HG03565 (cell line): ENCODE data around the gene PLAC9.

Experiments used
- ATAC-seq: cut with Tn5 transposase; IDR thresholded peaks from one replicate; pipeline ENCODE4 v1.9.1; 2021; ENCODE audit warnings: mild to moderate bottlenecking, moderate library complexity; ENCODE audit not compliant: unreplicated experiment

The PLAC9 gene

DNA sequence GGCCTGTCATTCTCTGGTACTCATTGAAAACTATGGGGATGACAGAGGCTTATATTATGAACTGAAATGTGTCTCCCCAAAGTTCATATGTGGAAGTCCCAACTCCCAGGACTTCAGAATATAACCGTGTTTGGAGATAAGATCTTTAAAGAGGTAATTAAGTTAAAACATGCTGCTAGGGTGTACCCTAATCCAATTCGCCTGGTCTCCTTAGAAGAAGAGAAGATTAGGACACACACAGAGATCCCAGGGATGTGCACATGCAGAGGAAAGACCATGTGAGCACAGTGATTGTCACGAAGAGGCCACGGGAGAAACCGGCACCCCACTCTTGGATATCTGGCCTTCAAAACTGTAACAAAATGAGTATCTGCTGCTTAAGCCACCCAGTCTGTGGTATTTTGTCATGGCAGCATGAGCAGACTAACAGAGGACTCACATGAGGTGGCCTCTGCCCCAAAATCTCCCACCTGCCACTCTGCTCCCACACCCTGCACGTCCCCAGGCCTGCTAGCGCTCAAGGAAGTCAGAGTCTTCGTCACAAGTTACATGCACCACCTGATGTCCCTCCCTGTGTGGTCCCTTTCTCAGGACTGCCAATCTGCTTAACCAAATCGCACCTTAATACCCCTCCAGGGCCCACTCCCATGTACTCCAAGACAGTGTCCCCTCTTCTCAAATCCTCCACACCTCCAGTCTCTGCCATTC, 26.8 kb downstream of the PLAC9 start:
- no peak for ATAC-seq

DNA sequence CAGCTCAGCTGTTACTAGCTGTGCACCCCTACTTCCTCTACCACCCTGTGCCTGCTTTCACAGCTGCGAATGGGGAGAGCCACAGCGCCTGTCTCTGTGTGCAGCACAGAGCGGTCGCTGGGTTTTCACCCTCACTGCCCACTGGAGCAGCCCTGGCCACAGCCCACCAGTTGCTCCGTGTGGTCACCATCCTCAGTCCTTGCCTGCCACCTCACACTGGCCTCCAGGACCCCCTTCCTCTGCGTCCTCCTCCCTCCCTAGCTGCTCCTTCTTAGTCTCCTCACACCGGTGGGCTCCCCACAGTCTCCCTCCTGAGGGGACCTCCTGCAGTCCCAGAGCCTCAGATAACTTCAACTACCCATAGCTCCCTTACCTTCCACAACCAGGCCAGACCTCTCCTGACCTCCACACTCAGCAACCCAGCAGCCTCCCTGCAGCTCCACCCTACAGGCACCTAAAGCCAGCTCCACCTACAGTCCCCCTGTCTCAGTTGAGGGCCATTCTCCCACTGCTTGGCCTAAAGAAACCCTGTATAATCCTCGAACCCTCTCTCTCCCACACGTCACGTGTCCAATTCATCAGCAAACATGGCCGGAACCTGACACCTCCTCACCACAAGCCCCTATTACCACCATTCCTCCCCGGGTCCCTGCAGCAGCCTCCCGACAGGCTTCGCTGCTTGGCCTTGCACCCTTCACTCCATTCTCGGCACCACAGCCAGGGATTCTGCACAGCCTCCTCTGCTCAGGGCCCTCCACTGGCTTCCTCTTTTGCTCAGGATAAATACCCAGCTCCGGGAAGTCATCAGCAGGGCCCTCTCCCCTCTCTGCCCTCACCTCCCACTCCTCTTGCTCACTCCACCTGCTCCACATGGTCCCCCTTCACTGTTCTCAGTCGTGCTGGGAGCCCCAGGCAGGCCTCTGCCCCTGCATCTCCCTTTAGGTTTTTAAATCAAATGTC, 28.1 kb downstream of the PLAC9 start:
- no peak for ATAC-seq

DNA sequence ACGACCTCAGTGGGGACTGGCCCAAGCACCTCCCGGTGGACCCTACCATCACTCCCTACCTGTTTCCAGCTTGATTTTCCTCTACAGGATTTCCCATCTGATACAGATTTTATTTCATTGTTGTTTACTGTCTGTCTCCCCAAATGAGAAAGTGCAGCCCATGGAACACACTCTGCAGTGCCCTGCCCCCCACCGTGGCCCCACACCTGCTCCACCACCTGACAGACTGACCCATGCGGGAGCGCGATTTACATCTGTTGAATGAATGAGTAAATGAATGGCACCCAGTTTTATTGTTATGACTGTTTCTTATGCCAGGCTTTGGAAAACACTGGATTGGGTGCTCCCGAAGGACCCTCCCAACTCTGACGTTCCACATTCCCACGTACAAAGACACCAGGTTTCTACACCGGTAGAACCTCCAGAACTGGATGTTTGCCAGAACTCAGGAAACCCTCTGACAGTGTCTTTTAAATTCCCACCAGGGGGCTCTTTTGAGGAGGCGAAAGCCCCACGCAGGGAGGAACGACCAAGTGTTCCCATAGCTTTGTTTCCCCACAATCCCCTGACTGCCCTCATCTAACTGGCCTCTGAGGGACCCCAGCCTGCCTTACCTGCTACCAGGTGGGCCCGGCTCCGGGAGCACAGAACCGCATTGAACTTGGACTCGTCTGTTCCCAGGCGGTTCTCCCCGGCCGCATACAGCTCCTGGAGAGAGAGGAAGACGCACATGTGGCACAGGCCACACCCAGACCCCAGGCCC, 29.0 kb downstream of the PLAC9 start:
- ATAC-seq: no peak

DNA sequence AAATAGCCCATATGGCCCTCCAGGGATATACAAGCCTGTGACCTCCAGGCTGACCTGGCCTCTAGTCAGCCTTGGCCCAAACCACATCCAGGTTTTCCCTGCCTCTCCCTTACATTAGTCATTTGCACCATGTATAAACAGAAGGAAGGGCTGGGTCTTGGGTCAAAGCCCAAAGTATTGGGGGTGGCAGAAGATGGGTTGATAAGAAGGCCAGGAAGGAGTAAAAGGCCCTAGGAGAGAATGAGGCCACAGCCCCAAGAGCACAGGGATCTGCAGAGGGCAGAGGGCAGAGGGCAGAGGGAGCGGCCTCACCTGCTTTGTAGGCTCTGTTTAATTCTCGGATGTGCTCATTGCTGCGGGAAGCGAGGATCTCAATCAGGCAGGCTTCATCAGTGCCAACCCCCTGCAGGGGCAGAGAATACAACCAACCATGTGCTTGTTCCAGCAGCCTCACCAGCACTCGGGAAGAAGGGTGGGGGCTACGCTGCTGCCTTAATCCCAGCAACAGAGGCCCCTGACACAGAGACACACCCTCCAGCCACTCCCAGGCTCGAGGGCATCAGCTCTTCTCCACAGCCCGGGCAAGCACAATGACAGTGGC, 31.3 kb downstream of the PLAC9 start:
- no peak for ATAC-seq

DNA sequence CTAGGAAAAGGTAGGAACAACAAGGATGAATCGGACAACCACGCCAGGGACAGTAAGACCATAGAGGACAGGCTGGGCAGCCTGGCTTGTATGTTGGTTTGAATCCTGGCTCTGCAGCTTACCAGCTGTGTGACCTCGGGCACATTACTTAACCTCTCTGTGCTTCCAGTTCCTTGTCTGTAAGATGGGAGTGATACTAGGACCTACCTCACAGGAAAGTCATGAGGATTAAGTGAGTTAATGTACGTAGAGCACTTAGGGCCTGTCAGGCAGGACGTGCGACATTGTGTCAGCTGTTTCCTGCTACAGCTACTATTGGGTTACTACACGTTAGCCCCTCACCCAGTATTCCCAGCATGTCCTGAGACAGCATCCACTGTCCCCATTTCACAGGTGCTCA, 32.1 kb downstream of the PLAC9 start:
- ATAC-seq: no peak

DNA sequence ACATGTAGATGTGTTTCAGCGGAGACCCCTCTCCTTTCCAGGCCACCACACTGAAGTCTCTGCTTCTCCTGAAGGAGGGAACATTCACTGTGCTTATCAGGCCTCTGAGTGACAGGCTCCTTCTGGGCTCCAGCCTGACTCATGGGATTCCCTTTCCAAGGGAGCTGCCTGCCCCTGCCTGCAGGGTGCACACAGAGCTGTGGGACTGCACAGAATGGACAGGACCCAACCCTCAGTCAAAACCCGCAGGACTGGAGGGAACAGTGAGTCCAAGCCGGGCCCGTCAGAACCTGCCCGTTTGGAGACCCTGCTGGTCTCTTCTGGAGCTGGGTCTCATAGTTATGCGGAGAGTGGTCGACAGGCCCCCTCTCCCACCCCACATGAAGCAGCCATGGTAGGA, 32.6 kb downstream of the PLAC9 start:
- no peak for ATAC-seq

DNA sequence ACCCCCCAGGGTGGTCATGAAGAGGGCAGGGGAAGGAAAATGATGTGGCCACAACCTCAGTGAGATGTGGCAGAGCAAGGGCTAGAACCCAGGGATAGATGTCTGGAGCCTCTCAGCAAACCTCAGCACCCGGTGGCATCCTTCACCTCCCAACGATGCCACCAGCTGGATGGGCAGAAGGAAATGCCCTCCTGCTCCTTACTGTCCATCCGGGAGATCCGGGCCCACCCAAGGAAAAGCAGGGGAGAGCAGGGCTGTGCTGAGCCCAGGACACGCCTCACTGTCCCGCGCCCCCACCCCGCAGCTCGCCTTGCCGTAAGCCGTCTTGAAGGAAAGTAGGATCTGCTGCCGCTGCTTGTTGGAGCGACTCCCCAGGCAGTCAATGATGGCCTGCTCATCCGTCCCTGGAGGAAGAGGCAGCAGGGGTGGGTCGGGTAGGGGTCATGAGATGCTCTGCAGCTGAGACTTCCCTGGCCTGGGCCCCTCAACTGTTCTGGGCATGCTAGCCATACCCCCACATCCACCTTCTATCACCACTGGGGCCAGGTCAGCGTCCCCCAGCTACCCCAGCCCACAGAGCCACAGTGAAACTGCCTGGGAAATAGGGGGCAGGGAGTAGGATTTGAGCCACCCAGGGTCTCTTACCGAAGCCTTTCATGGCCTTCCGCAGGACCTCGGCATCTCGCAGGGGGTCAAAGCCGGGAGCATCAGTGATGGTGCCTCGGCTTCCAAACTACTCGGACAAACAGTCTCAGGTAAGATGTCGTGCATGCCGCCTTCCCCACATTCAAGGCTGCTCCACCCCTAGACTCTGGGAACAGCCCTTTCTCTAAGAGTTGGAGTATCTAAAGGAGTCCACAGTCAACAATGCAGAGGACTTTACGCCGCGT, 34.3 kb downstream of the PLAC9 start:
- ATAC-seq: no peak

DNA sequence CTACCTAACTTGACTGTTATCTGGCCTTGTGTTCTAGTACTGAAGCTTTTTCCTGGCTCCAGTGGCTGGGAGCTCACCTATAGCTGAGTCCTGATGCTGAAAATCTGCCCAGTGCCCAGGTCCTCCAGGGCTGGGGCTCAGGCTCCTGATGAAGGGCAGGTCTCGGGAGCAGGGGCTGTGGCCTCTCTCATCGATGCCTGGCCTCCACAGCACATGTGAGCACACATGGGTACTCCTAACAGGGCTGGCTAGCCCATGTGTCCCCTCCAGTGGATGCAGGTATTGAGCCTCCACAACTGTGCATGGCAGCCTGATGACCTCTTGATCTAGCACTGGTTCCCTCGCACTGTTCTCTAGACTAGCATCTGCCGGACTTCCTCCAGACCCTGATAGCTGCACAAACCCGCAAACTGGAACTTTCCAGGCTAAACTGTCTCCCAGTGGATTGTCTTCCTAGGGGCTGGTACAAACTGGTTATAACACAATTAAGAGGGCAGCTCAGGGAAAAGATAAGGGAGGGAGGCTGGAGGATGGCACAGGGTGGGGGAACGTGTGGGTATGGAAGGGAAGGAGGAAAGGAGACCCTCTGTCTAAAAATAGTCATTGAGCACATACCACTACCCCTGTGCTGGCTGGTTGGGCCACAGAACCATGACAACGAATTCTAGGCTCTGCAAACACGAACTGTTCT, 35.1 kb downstream of the PLAC9 start:
- no peak for ATAC-seq

DNA sequence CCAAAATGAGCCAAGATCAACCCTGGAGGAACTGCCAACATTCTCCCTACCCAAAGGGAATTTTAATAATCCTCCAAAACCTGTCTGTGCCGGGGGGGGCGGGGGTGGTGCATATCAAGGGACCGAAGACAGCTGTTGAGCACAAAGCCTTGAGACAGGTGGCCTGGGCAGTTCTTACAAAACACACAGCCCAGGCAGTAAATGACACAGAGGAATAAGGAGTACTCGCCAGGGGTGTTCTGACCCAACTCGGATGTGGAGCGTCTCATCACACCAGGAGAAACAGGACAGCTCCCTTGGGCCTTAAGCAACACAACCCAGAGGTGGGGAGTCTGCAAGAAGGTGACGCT, 35.6 kb downstream of the PLAC9 start:
- ATAC-seq: no peak

DNA sequence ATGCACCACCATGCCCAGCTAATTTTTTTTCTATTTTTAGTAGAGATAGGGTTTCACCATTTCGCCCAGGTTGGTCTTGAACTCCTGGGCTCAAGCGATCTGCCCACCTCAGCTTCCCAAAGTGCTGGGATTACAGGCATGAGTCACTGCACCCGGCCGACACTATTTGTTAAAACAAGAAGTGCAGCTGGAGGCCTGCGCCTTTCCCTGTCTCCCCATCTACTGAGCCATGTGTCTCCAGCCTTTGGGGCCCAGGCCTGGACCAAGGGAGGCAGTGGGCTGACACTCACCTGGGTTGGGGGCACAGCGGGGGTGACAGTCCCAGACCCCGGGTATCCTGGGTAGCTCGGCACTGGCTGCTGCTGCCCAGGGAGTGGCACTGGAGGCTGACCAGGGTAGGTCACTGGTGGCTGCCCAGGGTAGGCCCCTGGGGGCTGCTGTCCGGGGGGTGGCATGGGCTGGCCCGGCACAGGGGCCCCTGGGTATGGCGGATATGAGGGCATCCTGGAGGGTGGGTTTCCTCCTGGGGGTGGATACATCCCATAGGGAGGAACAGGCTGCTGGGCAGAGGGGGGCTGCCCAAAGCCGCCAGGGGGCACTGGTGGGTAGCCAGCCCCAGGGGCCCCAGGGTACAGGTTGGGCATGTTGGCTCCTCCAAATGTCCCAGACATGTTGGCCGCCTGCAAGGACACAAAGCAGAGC, 36.3 kb downstream of the PLAC9 start:
- no peak for ATAC-seq

DNA sequence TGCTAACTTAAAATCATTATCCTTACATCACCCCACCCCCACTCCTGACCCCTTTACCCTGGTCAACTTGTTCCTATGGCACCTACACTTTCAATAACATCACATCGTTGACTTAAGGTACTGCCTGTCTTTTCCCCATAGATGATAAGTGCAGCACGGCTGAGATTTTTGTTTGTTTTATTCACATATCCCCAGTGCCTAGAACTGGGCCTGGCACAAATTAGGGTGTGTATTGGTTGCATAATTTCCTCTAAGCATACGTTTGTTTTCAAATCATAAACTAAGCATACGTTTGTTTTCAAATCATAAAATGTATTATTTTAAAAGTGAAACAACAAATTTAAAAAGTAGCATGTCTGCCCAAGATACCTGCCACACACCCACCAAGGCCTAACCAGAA, 37.5 kb downstream of the PLAC9 start:
- no peak for ATAC-seq

DNA sequence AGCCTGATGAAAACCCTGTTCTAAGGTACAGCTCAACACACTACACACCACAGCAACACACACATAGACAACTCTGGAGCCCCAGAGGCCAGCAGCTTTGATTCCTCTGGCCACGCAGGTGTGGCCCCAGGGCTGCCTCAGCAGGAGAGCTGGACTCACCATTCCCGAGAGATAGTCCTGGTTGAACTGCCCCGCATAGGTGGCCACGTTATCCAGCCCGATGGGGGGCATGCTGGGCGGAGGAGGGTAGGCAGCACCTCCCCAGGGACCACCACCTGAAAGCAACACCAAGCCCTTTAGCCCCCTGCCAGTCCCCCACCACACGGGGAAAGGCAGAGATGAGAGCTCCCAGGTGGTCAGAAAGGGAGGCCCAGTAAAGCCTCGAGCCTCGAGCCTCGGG, 38.1 kb downstream of the PLAC9 start:
- ATAC-seq: no peak

DNA sequence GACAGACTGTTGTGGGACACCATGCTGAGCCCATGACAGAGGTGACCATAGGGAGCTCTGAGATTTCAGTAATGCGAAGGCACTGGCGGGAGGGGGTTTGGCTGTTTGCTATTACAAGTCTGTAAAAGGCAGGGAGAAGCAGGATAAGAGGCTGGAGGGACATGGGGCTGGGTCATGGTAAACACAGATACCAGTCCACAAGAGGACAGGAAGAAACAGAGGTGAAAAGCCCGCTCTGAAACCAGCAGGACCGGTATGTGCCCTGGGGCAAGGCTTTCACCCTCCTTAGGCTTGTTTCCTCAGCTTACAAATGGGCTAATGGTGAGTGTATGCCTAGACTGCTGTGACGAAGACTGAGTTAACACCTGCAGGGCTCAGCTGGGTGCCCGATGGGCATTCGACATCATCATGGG, 38.7 kb downstream of the PLAC9 start:
- no peak for ATAC-seq

DNA sequence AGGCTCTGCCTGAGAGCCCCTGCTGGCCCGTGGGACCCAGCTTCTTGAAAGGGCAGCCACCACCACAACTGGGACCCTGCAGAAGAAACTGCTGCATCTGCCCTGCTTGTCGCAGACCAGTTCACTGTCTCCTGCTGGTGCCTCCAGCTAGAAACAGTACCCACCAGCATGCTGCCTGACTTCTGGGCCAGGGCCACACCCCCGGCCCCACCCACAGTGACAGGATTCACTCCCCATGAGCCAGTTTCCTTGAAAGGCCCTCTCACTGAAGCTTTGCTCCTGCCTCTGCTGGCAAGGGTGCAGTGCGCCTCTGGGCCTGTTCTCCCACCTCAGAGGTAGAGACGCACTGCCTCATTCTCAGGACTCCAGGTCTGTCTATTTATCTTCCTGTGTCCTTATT, 40.4 kb downstream of the PLAC9 start:
- no peak for ATAC-seq

DNA sequence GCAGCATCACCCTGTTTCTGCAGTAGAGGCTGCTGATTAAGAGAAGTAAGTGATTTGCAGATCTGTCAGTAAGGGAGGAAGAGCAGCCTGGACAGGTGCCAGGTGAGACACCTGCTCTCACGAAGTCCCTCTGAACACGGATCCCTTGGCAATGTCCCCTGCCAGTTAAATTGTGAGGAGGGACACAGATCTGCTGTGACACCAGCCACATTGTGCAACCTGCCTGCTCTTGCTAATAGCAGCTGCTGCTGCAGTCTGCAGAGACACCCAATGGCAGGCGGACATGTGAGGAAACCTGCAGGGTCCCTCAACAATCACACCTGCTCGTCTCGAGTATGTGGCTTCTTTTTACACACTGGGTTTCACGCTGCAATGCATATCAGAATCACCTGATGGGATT, 40.9 kb downstream of the PLAC9 start:
- no peak for ATAC-seq

DNA sequence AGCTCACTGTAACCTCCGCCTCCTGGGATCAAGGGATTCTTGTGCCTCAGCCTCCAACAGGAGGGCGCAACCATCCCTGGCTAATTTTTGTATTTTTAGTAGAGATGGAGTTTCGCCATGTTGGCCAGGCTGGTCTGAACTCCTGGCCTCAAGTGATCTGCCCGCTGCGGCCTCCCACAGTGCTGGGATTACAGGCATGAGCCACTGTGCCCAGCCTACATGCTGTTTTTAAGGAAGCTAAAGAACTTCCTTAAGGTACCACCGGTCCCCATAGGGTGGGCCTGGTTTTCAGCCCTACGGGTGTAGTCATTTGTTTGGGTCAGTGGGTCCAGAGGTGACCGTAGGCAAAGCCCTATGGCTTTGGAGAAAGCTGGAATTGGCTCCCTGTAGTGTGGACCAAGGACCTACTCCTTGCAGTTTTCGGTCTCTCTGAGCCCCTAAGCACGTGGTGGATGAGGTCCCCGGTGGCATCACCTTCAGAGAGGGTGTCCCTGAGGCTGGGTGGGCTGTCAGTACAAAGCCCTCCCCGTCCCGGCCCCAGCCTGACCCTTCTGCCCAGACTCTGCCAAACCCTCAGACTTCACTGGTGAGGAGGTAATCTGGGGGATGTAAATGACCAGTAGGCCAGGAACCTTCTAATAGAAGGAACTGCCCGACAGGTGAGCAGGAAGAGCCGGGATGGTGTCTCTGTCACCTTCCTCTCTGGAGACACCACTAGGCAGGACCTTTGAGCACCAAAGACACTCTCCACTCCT, 42.3 kb downstream of the PLAC9 start:
- ATAC-seq: no peak

DNA sequence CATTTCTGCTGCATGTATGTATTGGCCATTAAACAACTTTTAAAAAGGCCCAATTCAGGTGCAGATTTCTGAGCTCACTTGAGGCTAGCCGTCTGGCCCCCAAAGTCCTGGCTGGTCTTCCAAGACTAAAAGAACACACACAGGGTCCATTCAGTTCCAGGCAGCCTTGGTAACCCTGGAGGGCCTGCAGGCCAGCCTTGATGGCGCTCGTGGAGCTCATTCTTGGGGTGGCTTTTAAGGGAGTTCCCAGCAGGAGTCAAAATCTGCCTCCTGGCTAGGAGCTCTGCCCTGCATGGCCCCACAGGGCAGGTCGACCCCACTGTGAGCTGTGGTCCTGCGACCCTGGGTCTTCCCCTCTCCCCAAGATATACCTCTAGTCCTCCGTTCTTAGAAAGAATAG, 44.0 kb downstream of the PLAC9 start:
- ATAC-seq: no peak
